ENCODE measurements around the gene TMEM212.

DNA sequence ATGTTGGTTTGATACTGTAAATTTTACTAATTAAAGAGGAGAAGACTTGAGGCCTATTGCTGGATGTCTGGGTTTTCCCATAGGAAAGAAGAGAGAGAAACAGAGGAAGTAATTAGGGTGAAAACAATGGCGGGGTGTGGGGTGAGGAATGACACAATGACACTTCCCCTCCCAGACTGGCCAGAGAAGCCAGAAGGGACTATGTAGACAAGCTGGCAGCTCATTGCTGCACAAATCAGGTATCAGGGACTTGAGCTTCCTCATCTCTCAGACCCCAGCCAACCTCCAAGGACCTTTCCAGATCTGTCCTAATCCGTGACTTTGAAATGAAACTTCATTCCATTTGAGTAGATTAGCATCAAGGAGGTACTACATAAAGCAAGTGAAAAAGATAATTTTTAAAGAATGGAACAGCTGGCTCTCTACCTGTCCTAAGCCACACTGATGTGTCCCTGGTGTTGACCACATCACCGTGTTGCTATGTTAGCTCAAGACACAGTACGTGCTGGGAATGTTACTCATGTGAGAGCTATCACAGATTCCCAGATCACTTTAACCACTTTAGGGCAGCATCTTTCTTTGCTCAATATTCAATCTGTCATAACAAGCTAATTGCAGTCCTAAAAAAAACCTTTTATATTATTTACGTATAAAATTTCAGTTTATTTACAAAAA lies 22.2 kb downstream of the TMEM212 start:
- TF ChIP-seq, protein P1, sequence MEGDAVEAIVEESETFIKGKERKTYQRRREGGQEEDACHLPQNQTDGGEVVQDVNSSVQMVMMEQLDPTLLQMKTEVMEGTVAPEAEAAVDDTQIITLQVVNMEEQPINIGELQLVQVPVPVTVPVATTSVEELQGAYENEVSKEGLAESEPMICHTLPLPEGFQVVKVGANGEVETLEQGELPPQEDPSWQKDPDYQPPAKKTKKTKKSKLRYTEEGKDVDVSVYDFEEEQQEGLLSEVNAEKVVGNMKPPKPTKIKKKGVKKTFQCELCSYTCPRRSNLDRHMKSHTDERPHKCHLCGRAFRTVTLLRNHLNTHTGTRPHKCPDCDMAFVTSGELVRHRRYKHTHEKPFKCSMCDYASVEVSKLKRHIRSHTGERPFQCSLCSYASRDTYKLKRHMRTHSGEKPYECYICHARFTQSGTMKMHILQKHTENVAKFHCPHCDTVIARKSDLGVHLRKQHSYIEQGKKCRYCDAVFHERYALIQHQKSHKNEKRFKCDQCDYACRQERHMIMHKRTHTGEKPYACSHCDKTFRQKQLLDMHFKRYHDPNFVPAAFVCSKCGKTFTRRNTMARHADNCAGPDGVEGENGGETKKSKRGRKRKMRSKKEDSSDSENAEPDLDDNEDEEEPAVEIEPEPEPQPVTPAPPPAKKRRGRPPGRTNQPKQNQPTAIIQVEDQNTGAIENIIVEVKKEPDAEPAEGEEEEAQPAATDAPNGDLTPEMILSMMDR (IDR thresholded peaks at IDR 0.05; ENCODE audit: poor library complexity): no peak
- no peak for TF ChIP-seq EZH2 (IDR thresholded peaks at IDR 0.05; ENCODE audit: borderline replicate concordance)
